K562 (cell line): Measurements from ENCODE around the gene DNAJC8. TPM values are rescaled to one million over a fixed set of nuclear protein-coding genes. Genes with fewer than 3 reads are reported as not detected.
A peak's percentile ranks its signal among the peaks of the same experiment; 100 is the strongest.

Experiments
- ATF1 ChIP-seq, 2 experiments: fragments of 450-650 bp in 1 of 2; IDR thresholded peaks; 2 replicates each; pipeline ENCODE4 v1.6.1; 2016; ENCODE audit warnings: missing compliant biosample characterization in 1 of 2, missing genetic modification characterization in 1 of 2
- ERF ChIP-seq: fragments of 450-650 bp; formaldehyde crosslinking; IDR thresholded peaks from 2 replicates; pipeline ENCODE4 v1.4.0; 2020; ENCODE audit warnings: mild to moderate bottlenecking, mixed read lengths
- GTF2E2 ChIP-seq: fragments of 200-800 bp; sonication (Bioruptor generic); IDR thresholded peaks from 2 replicates; pipeline ENCODE4 v1.6.1; 2016; ENCODE audit warnings: missing genetic modification characterization, missing compliant biosample characterization
- IRF1 ChIP-seq: sonication (generic); formaldehyde crosslinking; IDR thresholded peaks from 2 replicates; pipeline ENCODE4 v1.8.0; 2022; ENCODE audit warnings: missing genetic modification reagents, mild to moderate bottlenecking, borderline replicate concordance
- KDM5B ChIP-seq: fragments of 200-600 bp; sonication (generic); IDR thresholded peaks from 2 replicates; pipeline ENCODE4 v1.6.1; 2012; ENCODE audit warnings: low read depth, mild to moderate bottlenecking, moderate library complexity, low read length, control low read depth, inconsistent platforms; ENCODE audit not compliant: insufficient replicate concordance
- NR2C1 ChIP-seq, 2 experiments: fragments of 450-650 bp; IDR thresholded peaks; 2 replicates each; pipeline ENCODE4 v1.6.1; 2017; ENCODE audit warnings: mild to moderate bottlenecking in 2 of 2, antibody characterized with exemption in 1 of 2, inconsistent platforms in 1 of 2, missing compliant biosample characterization in 1 of 2, missing genetic modification characterization in 1 of 2
- POLR2AphosphoS5 ChIP-seq: IDR thresholded peaks from 2 replicates; pipeline ENCODE4 v1.6.1; 2011; ENCODE audit warnings: mild to moderate bottlenecking, low read depth, low read length, moderate library complexity; ENCODE audit not compliant: control insufficient read depth, insufficient read depth
- TAF7 ChIP-seq: fragments of 450-650 bp; IDR thresholded peaks from 2 replicates; pipeline ENCODE4 v1.6.1; 2016; ENCODE audit warnings: missing genetic modification characterization, missing compliant biosample characterization
- TEAD4 ChIP-seq, 2 experiments: sonication (generic) in 1 of 2; formaldehyde crosslinking in 1 of 2; IDR thresholded peaks; 2 replicates each; pipeline versions ENCODE4 v1.6.1 to v1.8.0; 2012 to 2022; ENCODE audit warnings: borderline replicate concordance in 1 of 2, inconsistent platforms in 1 of 2, low read length in 1 of 2, mild to moderate bottlenecking in 1 of 2, missing genetic modification reagents in 1 of 2
- UBTF ChIP-seq, 2 experiments: IDR thresholded peaks; 2 replicates each; pipeline ENCODE4 v1.6.1; 2012; ENCODE audit warnings: improper control_type of control experiment in 2 of 2, low read depth in 2 of 2, low read length in 2 of 2, borderline replicate concordance in 1 of 2
- ZNF12 ChIP-seq: sonication (generic); formaldehyde crosslinking; IDR thresholded peaks from 2 replicates; pipeline ENCODE4 v1.4.0; 2020; ENCODE audit warnings: mild to moderate bottlenecking, missing genetic modification reagents
- ZNF395 ChIP-seq: fragments of 200-800 bp; sonication (Bioruptor generic); IDR thresholded peaks from 2 replicates; pipeline ENCODE4 v1.6.1; 2017; ENCODE audit warnings: missing genetic modification characterization, missing compliant biosample characterization
- ZNF444 ChIP-seq: fragments of 250-450 bp; sonication (Bioruptor Pico); IDR thresholded peaks from 2 replicates; pipeline ENCODE4 v1.4.0; 2020; ENCODE audit warnings: mild to moderate bottlenecking, moderate library complexity
- polyA plus RNA-seq, 8 experiments: library from polyadenylated mRNA; depleted of rRNA in 4 of 8; stranded (reverse) in 5 of 8; unstranded in 3 of 8; fragments of >200 nt; fragmentation: Nextera tagmentation in 2 of 8; fragmentation: Illumina TruSeq in 1 of 8; extraction: Ambion mirVana in 2 of 8; extraction: Trizol in 1 of 8; gene quantifications; 2 replicates each; pipeline versions ENCODE4 v1.2.1 to v1.2.3, GENCODE V29; 2011 to 2014; ENCODE audit warnings: inconsistent platforms in 1 of 8, missing spikeins in 1 of 8
- total RNA-seq, 7 experiments: library from RNA; depleted of rRNA in 6 of 7; stranded (reverse); fragments of >200 nt in 6 of 7; fragmentation: Illumina TruSeq in 2 of 7; extraction: Trizol in 2 of 7; gene quantifications; 2 replicates each; pipeline versions ENCODE4 v1.2.1 to v1.2.3, GENCODE V29; 2011 to 2021; ENCODE audit warnings: low replicate concordance in 1 of 7
- TF ChIP-seq, protein P1 (sequence below), 2 experiments: fragments of 450-650 bp; IDR thresholded peaks; 2 replicates each; pipeline ENCODE4 v1.6.1; 2018; ENCODE audit warnings: mild to moderate bottlenecking in 2 of 2, low read depth in 1 of 2; ENCODE audit not compliant: partially characterized antibody in 2 of 2
- TF ChIP-seq, protein P2 (sequence below): fragments of 450-650 bp; IDR thresholded peaks from 2 replicates; pipeline ENCODE4 v1.6.1; 2016; ENCODE audit warnings: low read depth, mild to moderate bottlenecking, moderate library complexity

Gene DNAJC8
- total and polyA plus RNA-seq, 9 of the 15 experiments (the other 6 are each of a cell fraction or from before 2014, with no cell fraction given), result 143 to 508 (median 209) TPM

DNA sequence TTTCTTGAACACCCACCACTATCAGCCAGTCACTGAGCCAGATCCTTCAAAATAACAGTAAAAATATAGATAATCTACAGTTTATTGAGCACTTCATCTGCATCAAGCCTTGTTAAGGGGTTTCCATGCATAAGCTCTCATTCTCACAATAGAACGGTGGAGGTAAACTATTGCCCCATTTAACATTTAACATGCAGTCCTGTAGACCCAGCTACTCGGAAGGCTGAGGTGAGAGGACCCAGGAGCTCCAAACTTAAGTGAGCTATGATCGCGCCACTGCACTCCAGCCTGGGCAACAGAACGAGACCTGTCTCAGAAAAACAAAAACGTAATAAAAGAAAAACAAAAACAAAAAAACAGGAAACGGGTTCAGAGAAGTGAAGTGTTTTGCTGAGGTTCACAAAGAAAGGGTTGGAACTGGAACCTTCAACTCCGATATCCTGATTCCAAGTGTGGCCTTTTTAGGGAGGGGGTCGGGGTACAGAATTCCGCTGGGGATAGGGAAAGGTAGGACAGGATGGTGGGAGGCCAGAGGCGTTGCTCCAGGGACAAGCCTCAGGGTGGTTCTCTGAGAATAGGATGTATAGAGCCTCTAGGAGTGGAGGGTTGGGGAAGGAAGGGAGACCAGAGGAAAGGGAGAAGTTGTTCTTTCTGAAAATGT is 14.9 kb upstream of the DNAJC8 start (continued):
- TF ChIP-seq, protein P1, sequence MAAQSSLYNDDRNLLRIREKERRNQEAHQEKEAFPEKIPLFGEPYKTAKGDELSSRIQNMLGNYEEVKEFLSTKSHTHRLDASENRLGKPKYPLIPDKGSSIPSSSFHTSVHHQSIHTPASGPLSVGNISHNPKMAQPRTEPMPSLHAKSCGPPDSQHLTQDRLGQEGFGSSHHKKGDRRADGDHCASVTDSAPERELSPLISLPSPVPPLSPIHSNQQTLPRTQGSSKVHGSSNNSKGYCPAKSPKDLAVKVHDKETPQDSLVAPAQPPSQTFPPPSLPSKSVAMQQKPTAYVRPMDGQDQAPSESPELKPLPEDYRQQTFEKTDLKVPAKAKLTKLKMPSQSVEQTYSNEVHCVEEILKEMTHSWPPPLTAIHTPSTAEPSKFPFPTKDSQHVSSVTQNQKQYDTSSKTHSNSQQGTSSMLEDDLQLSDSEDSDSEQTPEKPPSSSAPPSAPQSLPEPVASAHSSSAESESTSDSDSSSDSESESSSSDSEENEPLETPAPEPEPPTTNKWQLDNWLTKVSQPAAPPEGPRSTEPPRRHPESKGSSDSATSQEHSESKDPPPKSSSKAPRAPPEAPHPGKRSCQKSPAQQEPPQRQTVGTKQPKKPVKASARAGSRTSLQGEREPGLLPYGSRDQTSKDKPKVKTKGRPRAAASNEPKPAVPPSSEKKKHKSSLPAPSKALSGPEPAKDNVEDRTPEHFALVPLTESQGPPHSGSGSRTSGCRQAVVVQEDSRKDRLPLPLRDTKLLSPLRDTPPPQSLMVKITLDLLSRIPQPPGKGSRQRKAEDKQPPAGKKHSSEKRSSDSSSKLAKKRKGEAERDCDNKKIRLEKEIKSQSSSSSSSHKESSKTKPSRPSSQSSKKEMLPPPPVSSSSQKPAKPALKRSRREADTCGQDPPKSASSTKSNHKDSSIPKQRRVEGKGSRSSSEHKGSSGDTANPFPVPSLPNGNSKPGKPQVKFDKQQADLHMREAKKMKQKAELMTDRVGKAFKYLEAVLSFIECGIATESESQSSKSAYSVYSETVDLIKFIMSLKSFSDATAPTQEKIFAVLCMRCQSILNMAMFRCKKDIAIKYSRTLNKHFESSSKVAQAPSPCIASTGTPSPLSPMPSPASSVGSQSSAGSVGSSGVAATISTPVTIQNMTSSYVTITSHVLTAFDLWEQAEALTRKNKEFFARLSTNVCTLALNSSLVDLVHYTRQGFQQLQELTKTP (IDR thresholded peaks at IDR 0.05; ENCODE audit: low read depth in 1 of 2, partially characterized antibody in 2 of 2), result peak in 1 of 2 experiments; percentile 25
- no peak for TF ChIP-seq TEAD4 (IDR thresholded peaks at IDR 0.05; ENCODE audit: low read length)
- TF ChIP-seq TEAD4 (CRISPR knock-in tag; IDR thresholded peaks at IDR 0.05; ENCODE audit: borderline replicate concordance), result no peak
- TF ChIP-seq ERF, result 0 out of 2 replicates have a peak, but pooled peaks have one; percentile 35
- 0 out of 2 replicates have a peak, but pooled peaks have one; percentile 36 for TF ChIP-seq TAF7 (tag)
- 0 out of 2 replicates have a peak, but pooled peaks have one; percentile 9 for TF ChIP-seq POLR2AphosphoS5
- 0 out of 2 replicates have a peak, but pooled peaks have one; percentile 39 for TF ChIP-seq GTF2E2 (tag)
- TF ChIP-seq ZNF444 (CRISPR knock-in tag), result 0 out of 2 replicates have a peak, but pooled peaks have one; percentile 13
- TF ChIP-seq UBTF (IDR thresholded peaks at IDR 0.05; ENCODE audit: borderline replicate concordance in 1 of 2, low read depth in 2 of 2, low read length in 2 of 2), result no peak
- TF ChIP-seq IRF1 (CRISPR knock-in tag), result no peak
- no peak for TF ChIP-seq ATF1 (CRISPR knock-in tag; IDR thresholded peaks at IDR 0.05)
- TF ChIP-seq ATF1 (tag; IDR thresholded peaks at IDR 0.05), result peak; percentile 73
- peak; percentile 17 for TF ChIP-seq KDM5B
- TF ChIP-seq NR2C1 (IDR thresholded peaks at IDR 0.05), result peak; percentile 11; the same call in 1 of the 2 replicates
- TF ChIP-seq NR2C1 (tag; IDR thresholded peaks at IDR 0.05), result no peak
- no peak for TF ChIP-seq ZNF12 (CRISPR knock-in tag)
- TF ChIP-seq, protein P2, sequence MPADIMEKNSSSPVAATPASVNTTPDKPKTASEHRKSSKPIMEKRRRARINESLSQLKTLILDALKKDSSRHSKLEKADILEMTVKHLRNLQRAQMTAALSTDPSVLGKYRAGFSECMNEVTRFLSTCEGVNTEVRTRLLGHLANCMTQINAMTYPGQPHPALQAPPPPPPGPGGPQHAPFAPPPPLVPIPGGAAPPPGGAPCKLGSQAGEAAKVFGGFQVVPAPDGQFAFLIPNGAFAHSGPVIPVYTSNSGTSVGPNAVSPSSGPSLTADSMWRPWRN, result 0 out of 2 replicates have a peak, but pooled peaks have one; percentile 5
- peak; percentile 20 for TF ChIP-seq ZNF395 (CRISPR knock-in tag)
